ENCODE measurements around the gene MS4A4A.

The MS4A4A gene

GRCh38 chr11:60348116-60348515, 67.7 kb downstream of the MS4A4A start:
- ChIA-PET CTCF (interaction anchor here (1.0 to 7.1 kb wide), 9 partner anchors 12 to 286 kb away, joined by 3 to 73 read pairs (median 8); no protein-coding TSS in a partner anchor), POLR2A (no interaction called here)
- TF ChIP-seq, protein P1, sequence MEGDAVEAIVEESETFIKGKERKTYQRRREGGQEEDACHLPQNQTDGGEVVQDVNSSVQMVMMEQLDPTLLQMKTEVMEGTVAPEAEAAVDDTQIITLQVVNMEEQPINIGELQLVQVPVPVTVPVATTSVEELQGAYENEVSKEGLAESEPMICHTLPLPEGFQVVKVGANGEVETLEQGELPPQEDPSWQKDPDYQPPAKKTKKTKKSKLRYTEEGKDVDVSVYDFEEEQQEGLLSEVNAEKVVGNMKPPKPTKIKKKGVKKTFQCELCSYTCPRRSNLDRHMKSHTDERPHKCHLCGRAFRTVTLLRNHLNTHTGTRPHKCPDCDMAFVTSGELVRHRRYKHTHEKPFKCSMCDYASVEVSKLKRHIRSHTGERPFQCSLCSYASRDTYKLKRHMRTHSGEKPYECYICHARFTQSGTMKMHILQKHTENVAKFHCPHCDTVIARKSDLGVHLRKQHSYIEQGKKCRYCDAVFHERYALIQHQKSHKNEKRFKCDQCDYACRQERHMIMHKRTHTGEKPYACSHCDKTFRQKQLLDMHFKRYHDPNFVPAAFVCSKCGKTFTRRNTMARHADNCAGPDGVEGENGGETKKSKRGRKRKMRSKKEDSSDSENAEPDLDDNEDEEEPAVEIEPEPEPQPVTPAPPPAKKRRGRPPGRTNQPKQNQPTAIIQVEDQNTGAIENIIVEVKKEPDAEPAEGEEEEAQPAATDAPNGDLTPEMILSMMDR (IDR thresholded peaks at IDR 0.05; ENCODE audit: control extremely low read depth, extremely low read depth, low read depth, missing control alignments) = peak; percentile 29

DNA sequence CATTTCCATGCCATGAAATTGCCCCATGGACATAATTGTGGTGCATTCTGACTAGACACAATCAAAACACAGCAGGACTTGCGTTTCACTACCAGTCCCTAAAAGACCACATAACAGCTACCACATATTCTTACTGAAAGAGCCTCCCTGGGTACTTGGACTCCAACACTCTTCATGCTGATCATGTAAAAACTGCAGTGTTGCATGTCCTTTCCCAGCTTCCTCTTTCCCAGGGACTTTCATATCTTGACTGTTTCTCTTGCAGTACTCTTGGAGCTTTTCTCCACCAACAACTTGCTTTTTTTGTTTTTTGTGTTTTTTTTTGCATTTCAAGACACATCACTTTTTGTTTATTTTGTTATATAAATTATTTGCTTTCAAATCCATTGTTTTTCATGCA, 69.5 kb downstream of the MS4A4A start:
- ChIA-PET CTCF (interaction anchor here (1.0 to 7.1 kb wide), 7 partner anchors 14 to 269 kb away, joined by 3 to 73 read pairs (median 4); no protein-coding TSS in a partner anchor), POLR2A (no interaction called here)
- DNase-seq (ENCODE audit: extremely low spot score) = no peak
- TF ChIP-seq, protein P1 (IDR thresholded peaks at IDR 0.05; ENCODE audit: control extremely low read depth, extremely low read depth, low read depth, missing control alignments) = no peak

More at GRCh38 chr11:60348116-60348515, 67.7 kb downstream of the MS4A4A start:
- DNase-seq (ENCODE audit: extremely low spot score) = no peak

DNA sequence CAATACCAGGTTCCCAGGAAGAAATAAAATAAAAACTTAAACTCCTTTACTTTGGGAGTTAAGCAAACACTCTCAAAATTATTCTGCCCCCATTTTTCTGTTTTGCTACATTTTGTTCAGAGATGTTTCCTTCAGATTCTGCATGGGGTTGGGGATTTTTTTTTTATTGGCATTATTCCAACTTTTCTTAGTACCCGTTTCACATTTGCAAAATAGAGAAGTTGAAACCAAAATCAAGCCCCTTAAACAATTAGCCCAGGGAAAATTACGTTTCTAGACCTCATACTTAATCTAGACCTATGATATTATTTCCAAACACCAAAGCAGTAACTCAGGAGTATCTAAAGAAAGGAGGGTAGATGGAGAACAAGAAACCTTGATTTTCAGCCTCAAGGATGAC, 77.3 kb downstream of the MS4A4A start:
- no peak for DNase-seq (ENCODE audit: extremely low spot score)
- POLR2A ChIA-PET = no interaction called here
- CTCF ChIA-PET = no interaction called here
- TF ChIP-seq, protein P1 (IDR thresholded peaks at IDR 0.05; ENCODE audit: control extremely low read depth, extremely low read depth, low read depth, missing control alignments) = no peak
